ENCODE results near the gene FGB. TPM values are rescaled to one million over a fixed set of nuclear protein-coding genes. Genes with fewer than 3 reads are reported as not detected.

The FGB gene
- total and polyA plus RNA-seq, 2 experiments from 2014 or later: not detected

DNA sequence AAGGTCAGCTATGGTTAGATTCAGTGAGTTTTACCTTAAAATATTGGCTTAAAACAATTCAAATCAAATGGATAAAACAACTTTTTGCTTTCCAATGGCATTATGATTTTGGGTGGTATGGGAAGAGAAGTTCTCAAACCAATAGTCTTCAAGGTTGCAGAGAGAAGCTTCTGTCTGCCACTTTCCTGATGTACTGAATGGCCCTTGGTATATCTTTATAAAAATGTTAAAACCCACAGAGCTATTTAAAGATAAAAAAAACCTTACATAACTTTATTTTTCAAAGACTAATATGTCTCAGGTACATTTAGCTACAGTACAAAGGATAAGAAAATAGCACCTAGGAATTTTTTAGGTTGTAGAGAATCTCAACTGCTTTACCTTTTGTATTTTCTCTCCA is 20.9 kb downstream of the FGB start:
- Mint-ChIP-seq H3K36me3 (ENCODE audit: low read depth) (no peaks in the 10 kb centered on the region), H3K4me1 (no peaks in the 10 kb centered on the region), H3K27ac (no peak overlapping the region), H3K4me3 (no peak overlapping the region), H3K9me3 (no peaks in the 10 kb centered on the region), H3K27me3 (ENCODE audit: insufficient read depth, low read depth, poor library complexity) (peaks cover 3% of the 10 kb centered on the region)
- no peak overlapping the region for H3K4me3 ChIP-seq
- H4K20me1 ChIP-seq (replicated peaks; ENCODE audit: insufficient read depth): no peaks in the 10 kb centered on the region
- DNase-seq (ENCODE audit: low spot score) (no peak), ATAC-seq (no peak)
- H3K36me3 ChIP-seq (ENCODE audit: insufficient read depth): no peaks in the 10 kb centered on the region
- H3F3A ChIP-seq (replicated peaks; ENCODE audit: low read depth): no peaks in the 10 kb centered on the region
- no peaks in the 10 kb centered on the region for H3K27me3 ChIP-seq (ENCODE audit: insufficient read depth)
- TF ChIP-seq POLR2AphosphoS5 (IDR thresholded peaks at IDR 0.05; ENCODE audit: low read depth): no peak
- no peak for TF ChIP-seq EZH2 (IDR thresholded peaks at IDR 0.05; ENCODE audit: low read depth, unreplicated experiment)
- no peak for TF ChIP-seq JUNB (IDR thresholded peaks at IDR 0.05; ENCODE audit: unreplicated experiment)
- TF ChIP-seq CREB1 (CRISPR knock-in tag; IDR thresholded peaks at IDR 0.05; ENCODE audit: low read depth): no peak
- TF ChIP-seq, protein P1, sequence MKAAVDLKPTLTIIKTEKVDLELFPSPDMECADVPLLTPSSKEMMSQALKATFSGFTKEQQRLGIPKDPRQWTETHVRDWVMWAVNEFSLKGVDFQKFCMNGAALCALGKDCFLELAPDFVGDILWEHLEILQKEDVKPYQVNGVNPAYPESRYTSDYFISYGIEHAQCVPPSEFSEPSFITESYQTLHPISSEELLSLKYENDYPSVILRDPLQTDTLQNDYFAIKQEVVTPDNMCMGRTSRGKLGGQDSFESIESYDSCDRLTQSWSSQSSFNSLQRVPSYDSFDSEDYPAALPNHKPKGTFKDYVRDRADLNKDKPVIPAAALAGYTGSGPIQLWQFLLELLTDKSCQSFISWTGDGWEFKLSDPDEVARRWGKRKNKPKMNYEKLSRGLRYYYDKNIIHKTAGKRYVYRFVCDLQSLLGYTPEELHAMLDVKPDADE (IDR thresholded peaks at IDR 0.05): no peak
- TF ChIP-seq, protein P2, sequence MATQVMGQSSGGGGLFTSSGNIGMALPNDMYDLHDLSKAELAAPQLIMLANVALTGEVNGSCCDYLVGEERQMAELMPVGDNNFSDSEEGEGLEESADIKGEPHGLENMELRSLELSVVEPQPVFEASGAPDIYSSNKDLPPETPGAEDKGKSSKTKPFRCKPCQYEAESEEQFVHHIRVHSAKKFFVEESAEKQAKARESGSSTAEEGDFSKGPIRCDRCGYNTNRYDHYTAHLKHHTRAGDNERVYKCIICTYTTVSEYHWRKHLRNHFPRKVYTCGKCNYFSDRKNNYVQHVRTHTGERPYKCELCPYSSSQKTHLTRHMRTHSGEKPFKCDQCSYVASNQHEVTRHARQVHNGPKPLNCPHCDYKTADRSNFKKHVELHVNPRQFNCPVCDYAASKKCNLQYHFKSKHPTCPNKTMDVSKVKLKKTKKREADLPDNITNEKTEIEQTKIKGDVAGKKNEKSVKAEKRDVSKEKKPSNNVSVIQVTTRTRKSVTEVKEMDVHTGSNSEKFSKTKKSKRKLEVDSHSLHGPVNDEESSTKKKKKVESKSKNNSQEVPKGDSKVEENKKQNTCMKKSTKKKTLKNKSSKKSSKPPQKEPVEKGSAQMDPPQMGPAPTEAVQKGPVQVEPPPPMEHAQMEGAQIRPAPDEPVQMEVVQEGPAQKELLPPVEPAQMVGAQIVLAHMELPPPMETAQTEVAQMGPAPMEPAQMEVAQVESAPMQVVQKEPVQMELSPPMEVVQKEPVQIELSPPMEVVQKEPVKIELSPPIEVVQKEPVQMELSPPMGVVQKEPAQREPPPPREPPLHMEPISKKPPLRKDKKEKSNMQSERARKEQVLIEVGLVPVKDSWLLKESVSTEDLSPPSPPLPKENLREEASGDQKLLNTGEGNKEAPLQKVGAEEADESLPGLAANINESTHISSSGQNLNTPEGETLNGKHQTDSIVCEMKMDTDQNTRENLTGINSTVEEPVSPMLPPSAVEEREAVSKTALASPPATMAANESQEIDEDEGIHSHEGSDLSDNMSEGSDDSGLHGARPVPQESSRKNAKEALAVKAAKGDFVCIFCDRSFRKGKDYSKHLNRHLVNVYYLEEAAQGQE (IDR thresholded peaks at IDR 0.05; ENCODE audit: unreplicated experiment): no peak
- TF ChIP-seq STAT1 (IDR thresholded peaks at IDR 0.05; ENCODE audit: unreplicated experiment): no peak
- TF ChIP-seq, protein P3, sequence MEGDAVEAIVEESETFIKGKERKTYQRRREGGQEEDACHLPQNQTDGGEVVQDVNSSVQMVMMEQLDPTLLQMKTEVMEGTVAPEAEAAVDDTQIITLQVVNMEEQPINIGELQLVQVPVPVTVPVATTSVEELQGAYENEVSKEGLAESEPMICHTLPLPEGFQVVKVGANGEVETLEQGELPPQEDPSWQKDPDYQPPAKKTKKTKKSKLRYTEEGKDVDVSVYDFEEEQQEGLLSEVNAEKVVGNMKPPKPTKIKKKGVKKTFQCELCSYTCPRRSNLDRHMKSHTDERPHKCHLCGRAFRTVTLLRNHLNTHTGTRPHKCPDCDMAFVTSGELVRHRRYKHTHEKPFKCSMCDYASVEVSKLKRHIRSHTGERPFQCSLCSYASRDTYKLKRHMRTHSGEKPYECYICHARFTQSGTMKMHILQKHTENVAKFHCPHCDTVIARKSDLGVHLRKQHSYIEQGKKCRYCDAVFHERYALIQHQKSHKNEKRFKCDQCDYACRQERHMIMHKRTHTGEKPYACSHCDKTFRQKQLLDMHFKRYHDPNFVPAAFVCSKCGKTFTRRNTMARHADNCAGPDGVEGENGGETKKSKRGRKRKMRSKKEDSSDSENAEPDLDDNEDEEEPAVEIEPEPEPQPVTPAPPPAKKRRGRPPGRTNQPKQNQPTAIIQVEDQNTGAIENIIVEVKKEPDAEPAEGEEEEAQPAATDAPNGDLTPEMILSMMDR (conservative IDR thresholded peaks at IDR 0.05; ENCODE audit: low read depth in 2 of 2): no peak
- no peak for TF ChIP-seq EZH2phosphoT487 (IDR thresholded peaks at IDR 0.05; ENCODE audit: unreplicated experiment)
- TF ChIP-seq NANOG (IDR thresholded peaks at IDR 0.05; ENCODE audit: borderline replicate concordance): no peak
- TF ChIP-seq ZNF331 (CRISPR knock-in tag; IDR thresholded peaks at IDR 0.05; ENCODE audit: low read depth): no peak
- TF ChIP-seq ZNF114 (CRISPR knock-in tag; IDR thresholded peaks at IDR 0.05): no peak
- H2AFZ ChIP-seq: no peak overlapping the region
- H3K9me2 ChIP-seq (ENCODE audit: insufficient read depth): no peaks in the 10 kb centered on the region; the same call in 1 of the 2 replicates
- no peak overlapping the region for H3K27ac ChIP-seq (ENCODE audit: low read depth)
- no peaks in the 10 kb centered on the region for H3K4me1 ChIP-seq (ENCODE audit: insufficient read depth)
- no peaks in the 10 kb centered on the region for H3K79me2 ChIP-seq (replicated peaks; ENCODE audit: insufficient read depth)
- H3K4me2 ChIP-seq: no peak overlapping the region

All from GM23338 (cell line).